Upper lobe of right lung (tissue), 1 donor: ENCODE data around the gene FCHO2. TPM values are rescaled to one million over a fixed set of nuclear protein-coding genes. Genes with fewer than 3 reads are reported as not detected.

ENCODE experiments used
- ATAC-seq: fragments of 200-7000 bp; cut with Tn5 transposase; one replicate; pipeline ENCODE4 v1.9.1; 2020; ENCODE audit warnings: mild to moderate bottlenecking, moderate library complexity
- DNase-seq: peaks from one replicate; pipeline ENCODE4 v3.0.0-alpha.2; 2020
- H3K27ac ChIP-seq: fragments of 200-600 bp; one replicate; pipeline ENCODE4 v1.8.0; 2022
- H3K27me3 ChIP-seq: fragments of 200-600 bp; one replicate; pipeline ENCODE4 v1.8.0; 2022; ENCODE audit warnings: mild to moderate bottlenecking
- H3K36me3 ChIP-seq: fragments of 200-600 bp; one replicate; pipeline ENCODE4 v1.8.0; 2022
- H3K4me1 ChIP-seq: fragments of 200-600 bp; one replicate; pipeline ENCODE4 v1.8.0; 2022
- H3K4me3 ChIP-seq: fragments of 200-600 bp; one replicate; pipeline ENCODE4 v1.8.0; 2022; ENCODE audit warnings: mild to moderate bottlenecking
- H3K9me3 ChIP-seq: fragments of 200-600 bp; one replicate; pipeline ENCODE4 v1.8.0; 2022
- intact Hi-C: fragments of 100-400 bp; cut with DNase I; formaldehyde crosslinking; loops from one replicate; pipeline ENCODE4 v1.11.0; 2022
- total RNA-seq: library from RNA; stranded (reverse); fragmentation: NEBNext Ultra II Directional; extraction: Animal tissue kit (Norgen Biotek cat#: 25700); gene quantifications from one replicate; pipeline ENCODE4 v1.2.1, GENCODE V29; 2021
- TF ChIP-seq, protein P1 (sequence below): fragments of 200-600 bp; IDR thresholded peaks from one replicate; pipeline ENCODE4 v1.8.0; 2022; ENCODE audit warnings: antibody characterized with exemption
- donor health status: DM: no; HTN: yes; CAD: no; lungs with severe emphysema.

FCHO2 gene
- total RNA-seq, 1 donor from 2014 or later, result 83.9 TPM

DNA sequence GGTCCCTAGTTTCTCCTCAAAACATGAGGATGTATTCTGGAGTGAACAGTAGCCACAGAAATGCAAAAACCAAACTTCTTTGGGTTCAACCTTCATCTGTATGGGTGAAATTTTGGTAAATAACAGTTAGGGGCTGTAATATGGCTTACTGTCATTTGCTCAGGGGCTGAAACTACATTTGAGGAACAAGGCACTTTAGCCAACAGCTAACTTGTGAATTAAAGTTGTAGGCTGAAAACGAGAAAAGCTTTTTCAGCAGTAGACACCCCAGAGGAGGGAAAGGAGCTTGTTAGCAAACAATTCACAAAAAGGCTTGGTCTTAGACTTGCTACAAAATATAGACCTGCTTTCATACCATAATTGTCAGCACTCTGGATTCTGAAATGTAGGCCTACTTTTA lies 171.1 kb downstream of the FCHO2 start:
- TF ChIP-seq, protein P1, sequence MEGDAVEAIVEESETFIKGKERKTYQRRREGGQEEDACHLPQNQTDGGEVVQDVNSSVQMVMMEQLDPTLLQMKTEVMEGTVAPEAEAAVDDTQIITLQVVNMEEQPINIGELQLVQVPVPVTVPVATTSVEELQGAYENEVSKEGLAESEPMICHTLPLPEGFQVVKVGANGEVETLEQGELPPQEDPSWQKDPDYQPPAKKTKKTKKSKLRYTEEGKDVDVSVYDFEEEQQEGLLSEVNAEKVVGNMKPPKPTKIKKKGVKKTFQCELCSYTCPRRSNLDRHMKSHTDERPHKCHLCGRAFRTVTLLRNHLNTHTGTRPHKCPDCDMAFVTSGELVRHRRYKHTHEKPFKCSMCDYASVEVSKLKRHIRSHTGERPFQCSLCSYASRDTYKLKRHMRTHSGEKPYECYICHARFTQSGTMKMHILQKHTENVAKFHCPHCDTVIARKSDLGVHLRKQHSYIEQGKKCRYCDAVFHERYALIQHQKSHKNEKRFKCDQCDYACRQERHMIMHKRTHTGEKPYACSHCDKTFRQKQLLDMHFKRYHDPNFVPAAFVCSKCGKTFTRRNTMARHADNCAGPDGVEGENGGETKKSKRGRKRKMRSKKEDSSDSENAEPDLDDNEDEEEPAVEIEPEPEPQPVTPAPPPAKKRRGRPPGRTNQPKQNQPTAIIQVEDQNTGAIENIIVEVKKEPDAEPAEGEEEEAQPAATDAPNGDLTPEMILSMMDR, result no peak
- DNase-seq (no peak), ATAC-seq (no peak)
- H3K9me3 ChIP-seq, result no peaks in the 10 kb centered on the region
- H3K36me3 ChIP-seq, result no peaks in the 10 kb centered on the region
- H3K27ac ChIP-seq, result no peak overlapping the region
- H3K4me3 ChIP-seq, result no peak overlapping the region
- intact Hi-C loops, result no loop called here
- H3K27me3 ChIP-seq, result peaks cover 11% of the 10 kb centered on the region
- peaks cover 8% of the 10 kb centered on the region for H3K4me1 ChIP-seq

DNA sequence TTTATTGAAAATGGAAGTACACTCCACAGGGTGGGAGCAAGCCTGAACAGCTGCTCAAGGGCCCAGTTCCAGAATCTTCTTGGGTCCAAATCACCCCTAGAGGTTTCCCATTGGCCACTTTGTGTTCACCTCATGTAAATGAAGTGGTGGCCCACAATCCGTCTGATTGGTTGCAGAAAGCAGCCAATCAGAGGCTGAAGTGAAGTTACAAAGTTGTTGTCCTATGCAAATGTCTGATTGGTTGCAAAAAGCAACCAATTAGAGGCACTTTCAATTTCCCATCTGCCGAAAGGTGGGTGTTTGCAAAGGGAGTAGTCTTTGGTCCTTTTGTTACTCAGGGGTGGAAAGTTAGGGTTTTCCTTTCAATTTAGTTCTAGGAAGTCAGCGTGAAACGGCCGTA lies 173.3 kb downstream of the FCHO2 start:
- DNase-seq, result no peak

DNA sequence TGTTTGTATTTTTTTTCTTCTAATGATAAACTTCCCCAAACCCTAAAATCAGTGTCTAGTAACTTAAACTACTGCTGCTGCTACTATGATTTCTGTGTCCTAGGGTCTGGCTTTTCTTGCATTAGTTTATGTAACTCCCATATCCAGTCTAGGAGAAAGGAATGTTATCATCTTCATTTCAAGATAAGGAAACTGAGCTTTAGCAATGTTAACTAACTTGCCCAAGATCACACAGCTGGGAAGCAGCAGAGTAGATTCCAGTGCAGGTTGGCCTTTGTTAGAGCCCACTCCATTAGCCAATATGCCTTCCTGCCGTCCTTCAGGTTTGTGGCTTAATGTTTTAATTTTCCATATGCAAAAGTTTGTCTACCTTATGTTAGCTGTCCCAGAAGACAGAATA lies 175.0 kb downstream of the FCHO2 start:
- H3K27ac ChIP-seq, result no peak overlapping the region
- DNase-seq (no peak), ATAC-seq (no peak)
- TF ChIP-seq, protein P1, result no peak
- H3K36me3 ChIP-seq, result no peaks in the 10 kb centered on the region
- H3K27me3 ChIP-seq, result peaks cover 7% of the 10 kb centered on the region
- H3K4me3 ChIP-seq, result no peak overlapping the region
- no peaks in the 10 kb centered on the region for H3K9me3 ChIP-seq
- H3K4me1 ChIP-seq, result no peaks in the 10 kb centered on the region
- intact Hi-C loops, result no loop called here

More for the DNA sequence above, 173.3 kb downstream of the FCHO2 start:
- Histone ChIP-seq H3K4me3 (no peak overlapping the region), H3K4me1 (no peaks in the 10 kb centered on the region), H3K9me3 (no peaks in the 10 kb centered on the region), H3K27ac (no peak overlapping the region), H3K27me3 (peaks cover 8% of the 10 kb centered on the region), H3K36me3 (no peaks in the 10 kb centered on the region)
- intact Hi-C loops, result no loop called here
- ATAC-seq, result no peak
- TF ChIP-seq, protein P1, result no peak

DNA sequence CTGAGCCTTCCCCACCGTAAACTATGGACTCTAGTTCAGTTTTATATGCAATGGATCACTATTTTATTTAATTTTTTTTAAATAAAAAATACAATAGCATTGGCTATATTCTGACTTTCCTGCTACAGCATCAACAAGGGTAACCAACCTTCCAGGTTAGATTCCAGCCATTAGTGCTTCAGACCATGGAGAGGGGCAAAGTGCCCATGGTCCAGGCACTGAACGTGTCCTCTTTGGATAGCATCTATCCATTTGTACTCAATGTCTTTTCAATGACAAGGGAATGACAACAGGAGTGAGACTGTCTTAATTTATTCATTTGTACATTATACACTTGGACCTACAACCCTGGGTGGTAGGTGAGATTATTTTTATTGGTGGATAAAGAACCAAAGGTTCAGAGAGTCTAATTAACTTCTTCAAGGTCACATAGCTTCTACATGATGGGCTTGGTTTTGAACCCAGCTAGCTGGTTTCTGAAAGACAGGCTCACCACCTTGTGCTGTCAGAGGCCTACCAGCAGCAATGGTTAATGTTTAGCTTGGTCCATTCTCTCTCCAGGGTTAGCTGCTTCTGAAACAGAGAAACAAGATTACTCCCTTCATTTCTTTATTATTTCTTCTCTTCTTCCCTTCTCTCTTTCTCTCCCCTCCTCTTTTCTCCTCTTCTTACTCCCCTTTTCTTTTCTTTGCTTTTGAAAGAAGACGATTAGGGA lies 176.0 kb downstream of the FCHO2 start:
- intact Hi-C loops, result no loop called here
- H3K4me3 ChIP-seq, result no peak overlapping the region
- H3K4me1 ChIP-seq, result no peaks in the 10 kb centered on the region
- no peak for DNase-seq
- no peaks in the 10 kb centered on the region for H3K36me3 ChIP-seq
- no peak for ATAC-seq
- H3K27ac ChIP-seq, result no peak overlapping the region
- H3K27me3 ChIP-seq, result peaks cover 7% of the 10 kb centered on the region
- H3K9me3 ChIP-seq, result no peaks in the 10 kb centered on the region
- TF ChIP-seq, protein P1, result no peak

- H3K9me3 ChIP-seq, result no peaks in the 10 kb centered on the region
- no peaks in the 10 kb centered on the region for H3K4me1 ChIP-seq
- peaks cover 7% of the 10 kb centered on the region for H3K27me3 ChIP-seq
- intact Hi-C loops, result no loop called here
- DNase-seq, result no peak
- no peak overlapping the region for H3K27ac ChIP-seq
- no peak for ATAC-seq
- TF ChIP-seq, protein P1, result no peak
- no peak overlapping the region for H3K4me3 ChIP-seq
- H3K36me3 ChIP-seq, result no peaks in the 10 kb centered on the region
Measured at GRCh38 chr5:73132759-73133158, 176.9 kb downstream of the FCHO2 start.
